Measurements from ENCODE around the gene TMC5. TPM values are rescaled to one million over a fixed set of nuclear protein-coding genes. Genes with fewer than 3 reads are reported as not detected.

TMC5 gene
- total and polyA plus RNA-seq, 2 of the 13 experiments (the other 11 are each of a cell fraction or from before 2014, with no cell fraction given) = 0.09 to 0.41 TPM

- TF ChIP-seq, protein P1, sequence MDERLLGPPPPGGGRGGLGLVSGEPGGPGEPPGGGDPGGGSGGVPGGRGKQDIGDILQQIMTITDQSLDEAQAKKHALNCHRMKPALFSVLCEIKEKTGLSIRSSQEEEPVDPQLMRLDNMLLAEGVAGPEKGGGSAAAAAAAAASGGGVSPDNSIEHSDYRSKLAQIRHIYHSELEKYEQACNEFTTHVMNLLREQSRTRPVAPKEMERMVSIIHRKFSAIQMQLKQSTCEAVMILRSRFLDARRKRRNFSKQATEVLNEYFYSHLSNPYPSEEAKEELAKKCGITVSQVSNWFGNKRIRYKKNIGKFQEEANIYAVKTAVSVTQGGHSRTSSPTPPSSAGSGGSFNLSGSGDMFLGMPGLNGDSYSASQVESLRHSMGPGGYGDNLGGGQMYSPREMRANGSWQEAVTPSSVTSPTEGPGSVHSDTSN (CRISPR knock-in tag; IDR thresholded peaks at IDR 0.05) = no peak
- TF ChIP-seq, protein P2, sequence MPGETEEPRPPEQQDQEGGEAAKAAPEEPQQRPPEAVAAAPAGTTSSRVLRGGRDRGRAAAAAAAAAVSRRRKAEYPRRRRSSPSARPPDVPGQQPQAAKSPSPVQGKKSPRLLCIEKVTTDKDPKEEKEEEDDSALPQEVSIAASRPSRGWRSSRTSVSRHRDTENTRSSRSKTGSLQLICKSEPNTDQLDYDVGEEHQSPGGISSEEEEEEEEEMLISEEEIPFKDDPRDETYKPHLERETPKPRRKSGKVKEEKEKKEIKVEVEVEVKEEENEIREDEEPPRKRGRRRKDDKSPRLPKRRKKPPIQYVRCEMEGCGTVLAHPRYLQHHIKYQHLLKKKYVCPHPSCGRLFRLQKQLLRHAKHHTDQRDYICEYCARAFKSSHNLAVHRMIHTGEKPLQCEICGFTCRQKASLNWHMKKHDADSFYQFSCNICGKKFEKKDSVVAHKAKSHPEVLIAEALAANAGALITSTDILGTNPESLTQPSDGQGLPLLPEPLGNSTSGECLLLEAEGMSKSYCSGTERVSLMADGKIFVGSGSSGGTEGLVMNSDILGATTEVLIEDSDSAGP (CRISPR knock-in tag; IDR thresholded peaks at IDR 0.05; ENCODE audit: borderline replicate concordance) = no peak
- TF ChIP-seq POLR2AphosphoS5 (IDR thresholded peaks at IDR 0.05; ENCODE audit: low read depth, low read length) (no peak), FLYWCH1 (CRISPR knock-in tag; IDR thresholded peaks at IDR 0.05) (no peak), TERF1 (CRISPR knock-in tag; IDR thresholded peaks at IDR 0.05) (no peak), ZNF34 (CRISPR knock-in tag; IDR thresholded peaks at IDR 0.05; ENCODE audit: borderline replicate concordance) (0 out of 2 replicates have a peak, but pooled peaks have one; percentile 30), MAZ (IDR thresholded peaks at IDR 0.05; ENCODE audit: borderline replicate concordance, low read depth, low read length) (no peak), MAZ (CRISPR knock-in tag; IDR thresholded peaks at IDR 0.05; ENCODE audit: low read depth) (peak; percentile 37; the same call in 1 of the 2 replicates), MYPOP (CRISPR knock-in tag; IDR thresholded peaks at IDR 0.05) (no peak), ZNF33B (CRISPR knock-in tag; IDR thresholded peaks at IDR 0.05) (0 out of 2 replicates have a peak, but pooled peaks have one; percentile 47), TCF7 (IDR thresholded peaks at IDR 0.05; ENCODE audit: low read depth) (no peak), ZNF780A (CRISPR knock-in tag; IDR thresholded peaks at IDR 0.05) (no peak), IKZF4 (CRISPR knock-in tag; IDR thresholded peaks at IDR 0.05; ENCODE audit: borderline replicate concordance, low read depth, not compliant biosample characterization) (no peak)
- TF ChIP-seq, protein P3, sequence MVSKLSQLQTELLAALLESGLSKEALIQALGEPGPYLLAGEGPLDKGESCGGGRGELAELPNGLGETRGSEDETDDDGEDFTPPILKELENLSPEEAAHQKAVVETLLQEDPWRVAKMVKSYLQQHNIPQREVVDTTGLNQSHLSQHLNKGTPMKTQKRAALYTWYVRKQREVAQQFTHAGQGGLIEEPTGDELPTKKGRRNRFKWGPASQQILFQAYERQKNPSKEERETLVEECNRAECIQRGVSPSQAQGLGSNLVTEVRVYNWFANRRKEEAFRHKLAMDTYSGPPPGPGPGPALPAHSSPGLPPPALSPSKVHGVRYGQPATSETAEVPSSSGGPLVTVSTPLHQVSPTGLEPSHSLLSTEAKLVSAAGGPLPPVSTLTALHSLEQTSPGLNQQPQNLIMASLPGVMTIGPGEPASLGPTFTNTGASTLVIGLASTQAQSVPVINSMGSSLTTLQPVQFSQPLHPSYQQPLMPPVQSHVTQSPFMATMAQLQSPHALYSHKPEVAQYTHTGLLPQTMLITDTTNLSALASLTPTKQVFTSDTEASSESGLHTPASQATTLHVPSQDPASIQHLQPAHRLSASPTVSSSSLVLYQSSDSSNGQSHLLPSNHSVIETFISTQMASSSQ (IDR thresholded peaks at IDR 0.05; ENCODE audit: low read depth) = no peak
- TF ChIP-seq, protein P3 (CRISPR knock-in tag; IDR thresholded peaks at IDR 0.05; ENCODE audit: borderline replicate concordance) = no peak
Observed at GRCh38 chr16:19524616-19525384, 107.1 kb downstream of the TMC5 start (continued).
